Kidney (tissue), 14 donors: ENCODE measurements around the gene DNAH2. TPM values are rescaled to one million over a fixed set of nuclear protein-coding genes. Genes with fewer than 3 reads are reported as not detected.

Experiments used
- DNase-seq, 5 donors: peaks; one replicate each; pipeline ENCODE4 v3.0.0-alpha.2; 2013 to 2020
- FAIRE-seq: peaks from 2 replicates; lab custom pipeline; 2012; peaks lifted over from hg19 to GRCh38; lab: Jason Lieb, UNC
- H3K27ac ChIP-seq, 2 donors: one replicate each; pipeline ENCODE4 v1.7.0; 2013; ENCODE audit warnings: low read depth in 2 of 2, low read length in 2 of 2, inconsistent platforms in 1 of 2
- H3K27me3 ChIP-seq: one replicate; pipeline ENCODE4 v1.7.1; 2013; ENCODE audit warnings: low read length, inconsistent platforms; ENCODE audit not compliant: control insufficient read depth, insufficient read depth
- H3K36me3 ChIP-seq, 3 donors: one replicate each; pipeline versions ENCODE4 v1.7.0 to v1.7.1; 2013; ENCODE audit warnings: low read length in 3 of 3, control low read depth in 1 of 3, inconsistent platforms in 1 of 3; ENCODE audit not compliant: insufficient read depth in 3 of 3, control insufficient read depth in 2 of 3
- H3K4me1 ChIP-seq, 3 donors: one replicate each; pipeline versions ENCODE4 v1.7.0 to v1.7.1; 2013; ENCODE audit warnings: low read length in 3 of 3, inconsistent platforms in 1 of 3, low read depth in 1 of 3; ENCODE audit not compliant: control insufficient read depth in 2 of 3, insufficient read depth in 2 of 3
- H3K4me3 ChIP-seq, 3 donors: one replicate each; pipeline versions ENCODE4 v1.7.0 to v1.8.1; 2013; ENCODE audit warnings: low read length in 3 of 3, control low read depth in 1 of 3, inconsistent platforms in 1 of 3
- H3K9ac ChIP-seq, 3 donors: one replicate each; pipeline versions ENCODE4 v1.7.0 to v1.7.1; 2013; ENCODE audit warnings: low read length in 3 of 3, control low read depth in 1 of 3, inconsistent platforms in 1 of 3
- H3K9me3 ChIP-seq, 3 donors: one replicate each; pipeline versions ENCODE4 v1.7.0 to v1.7.1; 2013; ENCODE audit warnings: low read length in 3 of 3, control low read depth in 1 of 3, inconsistent platforms in 1 of 3; ENCODE audit not compliant: control insufficient read depth in 2 of 3, insufficient read depth in 1 of 3
- CTCF ChIP-seq: IDR thresholded peaks from 3 replicates; pipeline ENCODE4 v1.5.1; 2012; ENCODE audit warnings: mild to moderate bottlenecking, moderate library complexity, borderline replicate concordance; ENCODE audit not compliant: insufficient read depth; ENCODE audit errors: extremely low read depth
- intact Hi-C: fragments of 100-400 bp; cut with DNase I; formaldehyde crosslinking; loops from one replicate; pipeline ENCODE4 v1.11.1; 2022
- polyA plus RNA-seq: library from polyadenylated mRNA; stranded (reverse); fragments of 350-450 nt; fragmentation: Illumina TruSeq; extraction: RNeasy Lipid Tissue Mini Kit (QIAGEN cat#74804); gene quantifications from one replicate; pipeline ENCODE4 v1.2.3, GENCODE V29; 2014; ENCODE audit warnings: low read depth, low replicate concordance; ENCODE audit not compliant: insufficient read depth
- total RNA-seq: library from RNA; stranded (reverse); fragmentation: NEBNext Ultra II Directional; extraction: Animal tissue kit (Norgen Biotek cat#: 25700); gene quantifications from one replicate; pipeline ENCODE4 v1.2.1, GENCODE V29; 2021
- donor health status: control.
- donor health status: control.
- donor health status: control.
- donor health status: control.
- donor health status: control.
- donor health status: DM: yes; HTN: yes; CAD: no.
- donor health status: Normal renal cell carcinoma (clear cell type).

DNAH2 gene
- total and polyA plus RNA-seq, 2 donors from 2014 or later: 0.17 to 0.66 TPM

- no peak overlapping the region for H3K9ac ChIP-seq
- no peaks in the 10 kb centered on the region for H3K9me3 ChIP-seq
- no peaks in the 10 kb centered on the region for H3K36me3 ChIP-seq
- intact Hi-C loops: no loop called here
- no peak for TF ChIP-seq CTCF
- no peaks in the 10 kb centered on the region for H3K4me1 ChIP-seq
- no peak overlapping the region for H3K27ac ChIP-seq
- no peaks in the 10 kb centered on the region for H3K27me3 ChIP-seq
- no peak overlapping the region for H3K4me3 ChIP-seq
- no peak for DNase-seq
- FAIRE-seq: no peak
Measured at GRCh38 chr17:7745748-7746470, 28.4 kb downstream of the DNAH2 start.

GRCh38 chr17:7747635-7748071, 30.1 kb downstream of the DNAH2 start:
- Histone ChIP-seq H3K36me3 (no peaks in the 10 kb centered on the region), H3K4me1 (no peaks in the 10 kb centered on the region), H3K4me3 (no peak overlapping the region), H3K9ac (no peak overlapping the region), H3K9me3 (no peaks in the 10 kb centered on the region), H3K27me3 (no peaks in the 10 kb centered on the region), H3K27ac (no peak overlapping the region)
- DNase-seq (no peak), FAIRE-seq (no peak)
- no peak for TF ChIP-seq CTCF
- intact Hi-C loops: no loop called here

- DNase-seq: peak in 1 of 5 donors; percentile 19
- H3K36me3 ChIP-seq: no peaks in the 10 kb centered on the region
- no peak overlapping the region for H3K4me3 ChIP-seq
- no peak for FAIRE-seq
- no peak for TF ChIP-seq CTCF
- H3K4me1 ChIP-seq: no peaks in the 10 kb centered on the region
- H3K9ac ChIP-seq: no peak overlapping the region
- H3K27me3 ChIP-seq: no peaks in the 10 kb centered on the region
- intact Hi-C loops: no loop called here
- H3K9me3 ChIP-seq: no peaks in the 10 kb centered on the region
- H3K27ac ChIP-seq: no peak overlapping the region
Measured at GRCh38 chr17:7748076-7748775, 30.7 kb downstream of the DNAH2 start.
